ENCODE data around the gene IL5RA.

- TF ChIP-seq CTCF (IDR thresholded peaks at IDR 0.05) (no peak), POLR2AphosphoS5 (IDR thresholded peaks at IDR 0.05) (no peak)
These were observed 73.0 kb downstream of the IL5RA start for GRCh38 chr3:3037156-3037555.

Data from prostate gland (tissue), 2 donors.